KMS-11 (cell line): Measurements from ENCODE around the gene FAM174C.

Source experiments
- H2AFZ ChIP-seq: fragments of 200-600 bp; sonication (generic); 2 replicates; pipeline ENCODE4 v1.6.1; 2016; ENCODE audit warnings: antibody characterized with exemption, mixed run types, low read depth
- H3K27ac ChIP-seq: fragments of 200-600 bp; sonication (generic); 2 replicates; pipeline ENCODE4 v1.6.1; 2016; ENCODE audit warnings: mild to moderate bottlenecking, mixed run types
- H3K27me3 ChIP-seq: fragments of 200-600 bp; sonication (generic); 2 replicates; pipeline ENCODE4 v1.6.1; 2017; ENCODE audit warnings: mild to moderate bottlenecking, low read depth, mixed run types, moderate library complexity; ENCODE audit not compliant: insufficient read depth
- H3K36me3 ChIP-seq: fragments of 200-600 bp; sonication (generic); 2 replicates; pipeline ENCODE4 v1.6.1; 2017; ENCODE audit warnings: mild to moderate bottlenecking, mixed run types; ENCODE audit not compliant: insufficient read depth
- H3K4me1 ChIP-seq: fragments of 200-600 bp; sonication (generic); 2 replicates; pipeline ENCODE4 v1.6.1; 2016; ENCODE audit warnings: mild to moderate bottlenecking, low read depth, mixed run types; ENCODE audit not compliant: poor library complexity, severe bottlenecking
- H3K4me2 ChIP-seq: fragments of 200-600 bp; sonication (generic); 2 replicates; pipeline ENCODE4 v1.7.0; 2016; ENCODE audit warnings: mild to moderate bottlenecking, mixed run types
- H3K4me3 ChIP-seq: fragments of 200-600 bp; sonication (generic); IDR thresholded peaks from 2 replicates; pipeline ENCODE4 v1.6.1; 2017; ENCODE audit warnings: low read depth, low read length, mixed read lengths; ENCODE audit not compliant: insufficient read depth
- H3K79me2 ChIP-seq: fragments of 200-600 bp; sonication (generic); 2 replicates; pipeline ENCODE4 v1.6.1; 2016; ENCODE audit warnings: low read depth, mixed run types; ENCODE audit not compliant: insufficient read depth
- H3K9ac ChIP-seq: fragments of 200-600 bp; sonication (generic); 2 replicates; pipeline ENCODE4 v1.6.1; 2016; ENCODE audit warnings: mild to moderate bottlenecking, mixed run types
- H4K20me1 ChIP-seq: fragments of 200-600 bp; sonication (generic); 2 replicates; pipeline ENCODE4 v1.6.1; 2016; ENCODE audit warnings: mild to moderate bottlenecking, mixed run types; ENCODE audit not compliant: insufficient read depth
- TF ChIP-seq, protein P1 (sequence below): fragments of 200-600 bp; sonication (generic); conservative IDR thresholded peaks from 2 replicates; pipeline ENCODE4 v1.6.1; 2017; ENCODE audit warnings: low read depth, mild to moderate bottlenecking, antibody characterized with exemption, low read length, moderate library complexity, mixed read lengths

Gene FAM174C

GRCh38 chr19:1310853-1311180 is 35.5 kb downstream of the FAM174C start:
- no peak overlapping the region for H2AFZ ChIP-seq
- H4K20me1 ChIP-seq = no peaks in the 10 kb centered on the region
- no peaks in the 10 kb centered on the region for H3K36me3 ChIP-seq
- no peak overlapping the region for H3K4me2 ChIP-seq
- peaks cover 64% of the 10 kb centered on the region for H3K27me3 ChIP-seq
- H3K4me1 ChIP-seq = peaks cover 11% of the 10 kb centered on the region
- H3K79me2 ChIP-seq = no peaks in the 10 kb centered on the region
- H3K9ac ChIP-seq = no peak overlapping the region
- TF ChIP-seq, protein P1, sequence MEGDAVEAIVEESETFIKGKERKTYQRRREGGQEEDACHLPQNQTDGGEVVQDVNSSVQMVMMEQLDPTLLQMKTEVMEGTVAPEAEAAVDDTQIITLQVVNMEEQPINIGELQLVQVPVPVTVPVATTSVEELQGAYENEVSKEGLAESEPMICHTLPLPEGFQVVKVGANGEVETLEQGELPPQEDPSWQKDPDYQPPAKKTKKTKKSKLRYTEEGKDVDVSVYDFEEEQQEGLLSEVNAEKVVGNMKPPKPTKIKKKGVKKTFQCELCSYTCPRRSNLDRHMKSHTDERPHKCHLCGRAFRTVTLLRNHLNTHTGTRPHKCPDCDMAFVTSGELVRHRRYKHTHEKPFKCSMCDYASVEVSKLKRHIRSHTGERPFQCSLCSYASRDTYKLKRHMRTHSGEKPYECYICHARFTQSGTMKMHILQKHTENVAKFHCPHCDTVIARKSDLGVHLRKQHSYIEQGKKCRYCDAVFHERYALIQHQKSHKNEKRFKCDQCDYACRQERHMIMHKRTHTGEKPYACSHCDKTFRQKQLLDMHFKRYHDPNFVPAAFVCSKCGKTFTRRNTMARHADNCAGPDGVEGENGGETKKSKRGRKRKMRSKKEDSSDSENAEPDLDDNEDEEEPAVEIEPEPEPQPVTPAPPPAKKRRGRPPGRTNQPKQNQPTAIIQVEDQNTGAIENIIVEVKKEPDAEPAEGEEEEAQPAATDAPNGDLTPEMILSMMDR = no peak
- no peak overlapping the region for H3K27ac ChIP-seq
- no peak overlapping the region for H3K4me3 ChIP-seq

GRCh38 chr19:1311543-1312091 is 36.3 kb downstream of the FAM174C start:
- H3K79me2 ChIP-seq = no peaks in the 10 kb centered on the region
- H3K27ac ChIP-seq = no peak overlapping the region
- no peak overlapping the region for H2AFZ ChIP-seq
- no peak overlapping the region for H3K9ac ChIP-seq
- H3K4me3 ChIP-seq = no peak overlapping the region
- H3K4me1 ChIP-seq = peaks cover 11% of the 10 kb centered on the region
- no peaks in the 10 kb centered on the region for H4K20me1 ChIP-seq
- no peaks in the 10 kb centered on the region for H3K36me3 ChIP-seq
- peak overlapping the region; percentile 7; the same call in 1 of the 2 replicates for H3K4me2 ChIP-seq
- peaks cover 71% of the 10 kb centered on the region for H3K27me3 ChIP-seq
- TF ChIP-seq, protein P1 = no peak

- peaks cover 80% of the 10 kb centered on the region for H3K27me3 ChIP-seq
- no peak overlapping the region for H3K4me2 ChIP-seq
- H4K20me1 ChIP-seq = no peaks in the 10 kb centered on the region
- no peak overlapping the region for H3K9ac ChIP-seq
- H3K4me3 ChIP-seq = no peak overlapping the region
- peaks cover 11% of the 10 kb centered on the region for H3K4me1 ChIP-seq
- no peak overlapping the region for H2AFZ ChIP-seq
- no peaks in the 10 kb centered on the region for H3K79me2 ChIP-seq
- H3K27ac ChIP-seq = no peak overlapping the region
- H3K36me3 ChIP-seq = no peaks in the 10 kb centered on the region
- TF ChIP-seq, protein P1 = no peak
Observed at GRCh38 chr19:1312767-1313694, 37.7 kb downstream of the FAM174C start.

GRCh38 chr19:1313695-1314613 is 38.6 kb downstream of the FAM174C start:
- TF ChIP-seq, protein P1 = no peak
- Histone ChIP-seq H3K36me3 (no peaks in the 10 kb centered on the region), H3K4me3 (no peak overlapping the region), H3K27me3 (peaks cover 82% of the 10 kb centered on the region), H4K20me1 (no peaks in the 10 kb centered on the region), H3K79me2 (no peaks in the 10 kb centered on the region), H3K9ac (no peak overlapping the region), H3K4me1 (peaks cover 15% of the 10 kb centered on the region), H3K4me2 (no peak overlapping the region), H2AFZ (no peak overlapping the region), H3K27ac (no peak overlapping the region)
